Type B pancreatic cell (in vitro differentiated cells): ENCODE results near the gene CCDC102B. TPM values are rescaled to one million over a fixed set of nuclear protein-coding genes. Genes with fewer than 3 reads are reported as not detected.
"Not testable (repeated sequence)": the region's sequence is repeated elsewhere in the genome, so short reads cannot be mapped to it uniquely, and the experiment has no call there.

Experiments used
- DNase-seq: peaks from one replicate; pipeline ENCODE4 v3.0.0; 2021; ENCODE audit warnings: mixed read lengths; ENCODE audit not compliant: unreplicated experiment; ENCODE audit errors: extremely low spot score
- H3K27ac Mint-ChIP-seq: 2 replicates; pipeline ENCODE4 v1.8.0; 2021; ENCODE audit warnings: mild to moderate bottlenecking, mixed read lengths
- H3K27me3 Mint-ChIP-seq: 2 replicates; pipeline ENCODE4 v1.8.0; 2021; ENCODE audit warnings: mixed read lengths
- H3K36me3 Mint-ChIP-seq: 2 replicates; pipeline ENCODE4 v1.8.0; 2021; ENCODE audit warnings: mixed read lengths
- H3K4me1 Mint-ChIP-seq: one replicate; pipeline ENCODE4 v1.8.0; 2021; ENCODE audit warnings: mixed read lengths; ENCODE audit not compliant: unreplicated experiment
- H3K4me3 Mint-ChIP-seq: 2 replicates; pipeline ENCODE4 v1.8.0; 2021; ENCODE audit warnings: mild to moderate bottlenecking, mixed read lengths
- H3K9me3 Mint-ChIP-seq: 2 replicates; pipeline ENCODE4 v1.8.0; 2021; ENCODE audit warnings: mixed read lengths
- CTCF ChIP-seq: fragments of 200-600 bp; sonication (generic); conservative IDR thresholded peaks from 2 replicates; pipeline ENCODE4 v1.5.0; 2021; ENCODE audit warnings: antibody characterized with exemption, mild to moderate bottlenecking
- total RNA-seq: library from RNA; stranded (reverse); gene quantifications from 2 replicates; pipeline ENCODE4 v1.2.1, GENCODE V29; 2021; ENCODE audit warnings: low replicate concordance

The CCDC102B gene
- total RNA-seq, 1 donor from 2014 or later, result 3.4 TPM

- Mint-ChIP-seq H3K9me3 (peaks cover 7% of the 10 kb centered on the region), H3K36me3 (no peaks in the 10 kb centered on the region), H3K27ac (no peak overlapping the region), H3K4me1 (no peaks in the 10 kb centered on the region), H3K27me3 (no peaks in the 10 kb centered on the region), H3K4me3 (no peak overlapping the region)
- no peak for TF ChIP-seq CTCF
- DNase-seq, result no peak
These were observed 195.0 kb downstream of the CCDC102B start for GRCh38 chr18:68992719-68993482.

DNA sequence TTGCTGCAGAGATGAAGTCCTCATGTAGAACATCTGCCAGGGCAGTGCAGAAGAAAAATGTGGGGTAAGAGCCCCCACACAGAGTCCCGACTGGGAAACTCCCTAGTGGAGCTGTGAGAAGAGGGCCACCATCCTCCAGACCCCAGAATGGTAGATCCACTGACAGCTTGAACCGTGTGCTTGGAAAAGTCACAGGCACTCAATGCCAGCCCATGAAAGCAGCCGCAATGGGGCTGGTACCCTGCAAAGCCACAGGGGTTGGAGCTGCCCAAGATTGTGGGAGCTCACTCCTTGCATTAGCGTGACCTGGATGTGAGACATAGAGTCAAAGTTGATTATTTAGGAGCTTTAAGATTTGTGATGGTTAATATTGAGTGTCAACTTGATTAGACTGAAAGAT lies 197.8 kb downstream of the CCDC102B start:
- TF ChIP-seq CTCF, result no peak
- no peak overlapping the region for H3K27ac Mint-ChIP-seq
- peaks cover 7% of the 10 kb centered on the region for H3K9me3 Mint-ChIP-seq
- H3K27me3 Mint-ChIP-seq, result no peaks in the 10 kb centered on the region
- H3K4me3 Mint-ChIP-seq, result no peak overlapping the region
- no peaks in the 10 kb centered on the region for H3K4me1 Mint-ChIP-seq
- DNase-seq, result no peak
- no peaks in the 10 kb centered on the region for H3K36me3 Mint-ChIP-seq

- no peak overlapping the region for H3K27ac Mint-ChIP-seq
- TF ChIP-seq CTCF, result no peak
- no peaks in the 10 kb centered on the region for H3K36me3 Mint-ChIP-seq
- H3K4me1 Mint-ChIP-seq, result no peaks in the 10 kb centered on the region
- no peak overlapping the region for H3K4me3 Mint-ChIP-seq
- H3K27me3 Mint-ChIP-seq, result no peaks in the 10 kb centered on the region
- no peak for DNase-seq
- peaks cover 7% of the 10 kb centered on the region for H3K9me3 Mint-ChIP-seq
These were observed 200.0 kb downstream of the CCDC102B start for GRCh38 chr18:68997845-68998244.

- Mint-ChIP-seq H3K36me3 (no peaks in the 10 kb centered on the region), H3K9me3 (peaks cover 7% of the 10 kb centered on the region), H3K4me1 (no peaks in the 10 kb centered on the region), H3K27ac (no peak overlapping the region), H3K4me3 (no peak overlapping the region), H3K27me3 (no peaks in the 10 kb centered on the region)
- no peak for TF ChIP-seq CTCF
- no peak for DNase-seq
These were observed 202.5 kb downstream of the CCDC102B start for GRCh38 chr18:69000366-69000765.

DNA sequence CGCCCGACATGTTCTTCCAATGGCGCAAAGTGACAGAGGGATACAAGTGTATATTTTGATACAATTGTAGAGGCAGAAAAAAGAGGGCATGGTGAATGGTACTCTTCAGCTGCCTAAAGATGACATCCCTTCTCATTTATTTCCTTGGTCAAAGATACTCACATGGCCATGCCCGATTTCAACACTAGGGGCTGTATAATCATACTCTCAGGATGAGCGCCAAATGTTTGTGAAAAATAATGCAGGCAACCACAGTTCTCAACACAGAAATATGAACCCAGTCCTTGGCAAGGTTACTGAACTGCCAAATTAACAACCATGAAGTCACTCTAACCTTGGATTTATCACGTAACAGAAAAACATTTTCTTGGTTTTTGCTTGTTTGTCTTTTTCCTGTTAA lies 204.4 kb downstream of the CCDC102B start:
- H3K4me3 Mint-ChIP-seq, result no peak overlapping the region
- no peaks in the 10 kb centered on the region for H3K9me3 Mint-ChIP-seq
- DNase-seq, result no peak
- no peaks in the 10 kb centered on the region for H3K27me3 Mint-ChIP-seq
- no peaks in the 10 kb centered on the region for H3K4me1 Mint-ChIP-seq
- H3K27ac Mint-ChIP-seq, result no peak overlapping the region
- peak; percentile 63 for TF ChIP-seq CTCF
- H3K36me3 Mint-ChIP-seq, result no peaks in the 10 kb centered on the region

DNA sequence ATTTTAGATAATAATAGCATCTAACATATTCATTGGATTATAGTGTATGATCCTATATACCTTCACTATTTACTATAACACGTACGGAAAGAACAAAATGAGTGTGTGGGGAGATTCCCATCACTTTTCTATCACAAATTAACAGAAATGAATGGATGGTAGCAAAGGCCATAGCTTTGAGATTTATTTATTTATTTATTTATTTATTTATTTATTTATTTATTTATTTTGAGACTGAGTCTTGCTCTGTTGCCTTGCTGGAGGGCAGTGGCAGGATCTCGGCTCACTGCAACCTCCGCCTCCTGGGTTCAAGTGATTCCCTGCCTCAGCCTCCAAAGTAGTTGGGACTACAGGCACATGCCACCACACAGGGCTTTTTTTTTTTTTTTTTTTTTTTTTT lies 208.3 kb downstream of the CCDC102B start:
- H3K27me3 Mint-ChIP-seq, H3K4me1 Mint-ChIP-seq: not testable (repeated sequence)

More for the DNA sequence above, 208.3 kb downstream of the CCDC102B start:
- H3K27ac Mint-ChIP-seq, H3K4me3 Mint-ChIP-seq, DNase-seq, H3K36me3 Mint-ChIP-seq, H3K9me3 Mint-ChIP-seq: not testable (repeated sequence)
